Ovary (tissue), 3 donors: ENCODE data around the gene LRRC8C.

ENCODE experiments used
- CTCF ChIP-seq, 3 donors: fragments of 450-650 bp in 2 of 3; fragments of 200-600 bp in 1 of 3; IDR thresholded peaks; one replicate each; pipeline versions ENCODE4 v1.5.1 to v1.8.0; 2016 to 2022; ENCODE audit warnings: antibody characterized with exemption in 3 of 3, mild to moderate bottlenecking in 1 of 3
- EP300 ChIP-seq: sonication (generic); formaldehyde crosslinking; IDR thresholded peaks from one replicate; pipeline ENCODE4 v1.6.1; 2017; ENCODE audit warnings: antibody characterized with exemption
- POLR2A ChIP-seq: fragments of 450-650 bp; IDR thresholded peaks from one replicate; pipeline ENCODE4 v1.6.1; 2017; ENCODE audit warnings: antibody characterized with exemption, mild to moderate bottlenecking, moderate library complexity
- donor health status: DM: no; HTN: no; CAD: no.

GRCh38 chr1:89669441-89669840 lies 36.5 kb downstream of the LRRC8C start:
- no peak for TF ChIP-seq CTCF (IDR thresholded peaks at IDR 0.05)
- TF ChIP-seq EP300 = no peak
- no peak for TF ChIP-seq POLR2A
